CD8-positive, alpha-beta memory T cell (primary cell): ENCODE measurements around the gene MSH2. TPM values are rescaled to one million over a fixed set of nuclear protein-coding genes. Genes with fewer than 3 reads are reported as not detected.
A peak's percentile ranks its signal among the peaks of the same experiment; 100 is the strongest.
"Not testable (repeated sequence)": the region's sequence is repeated elsewhere in the genome, so short reads cannot be mapped to it uniquely, and the experiment has no call there.

Experiments
- CTCF ChIA-PET: fragments of 350-600 bp; sonication (Branson Sonifier 250); formaldehyde crosslinking; loops from one replicate; lab custom pipeline; 2021; ENCODE audit warnings: antibody characterized with exemption; lab: Charles Lee
- POLR2A ChIA-PET: fragments of 350-600 bp; sonication (Branson Sonifier 250); formaldehyde crosslinking; loops from one replicate; lab custom pipeline; 2021; ENCODE audit warnings: antibody characterized with exemption; lab: Charles Lee
- DNase-seq, 5 donors: peaks; one replicate each; pipeline versions ENCODE4 v3.0.0 to v3.0.0-alpha.2; 2020 to 2022; ENCODE audit warnings: mixed read lengths in 1 of 5
- H3K27ac ChIP-seq: one replicate; pipeline ENCODE4 v1.7.0; 2013; ENCODE audit warnings: low read depth, mild to moderate bottlenecking, low read length, moderate library complexity
- H3K27me3 ChIP-seq: 2 replicates; pipeline ENCODE4 v1.7.0; 2013; ENCODE audit warnings: low read length, mild to moderate bottlenecking; ENCODE audit not compliant: insufficient read depth, poor library complexity, severe bottlenecking
- H3K36me3 ChIP-seq: 2 replicates; pipeline ENCODE4 v1.7.0; 2013; ENCODE audit warnings: mild to moderate bottlenecking, low read length, moderate library complexity; ENCODE audit not compliant: insufficient read depth
- H3K4me1 ChIP-seq: 2 replicates; pipeline ENCODE4 v1.7.0; 2013; ENCODE audit warnings: mild to moderate bottlenecking, low read length, moderate library complexity; ENCODE audit not compliant: insufficient read depth
- H3K4me3 ChIP-seq: 2 replicates; pipeline ENCODE4 v1.7.0; 2013; ENCODE audit warnings: mild to moderate bottlenecking, low read length
- H3K9me3 ChIP-seq: 2 replicates; pipeline ENCODE4 v1.7.0; 2013; ENCODE audit warnings: mild to moderate bottlenecking, low read length
- H3K27ac Mint-ChIP-seq, 8 donors: one replicate each; pipeline ENCODE4 v1.8.0; 2020 to 2021; ENCODE audit warnings: mixed read lengths in 8 of 8, mild to moderate bottlenecking in 6 of 8, inconsistent platforms in 3 of 8, moderate library complexity in 3 of 8
- H3K27me3 Mint-ChIP-seq, 2 donors: one replicate each; pipeline ENCODE4 v1.8.0; 2020 to 2021; ENCODE audit warnings: mixed read lengths in 2 of 2, mild to moderate bottlenecking in 1 of 2, moderate library complexity in 1 of 2
- H3K36me3 Mint-ChIP-seq, 3 donors: one replicate each; pipeline ENCODE4 v1.8.0; 2020 to 2021; ENCODE audit warnings: mixed read lengths in 3 of 3, inconsistent platforms in 1 of 3, mild to moderate bottlenecking in 1 of 3
- H3K4me1 Mint-ChIP-seq, 3 donors: one replicate each; pipeline ENCODE4 v1.8.0; 2020 to 2021; ENCODE audit warnings: mixed read lengths in 3 of 3, inconsistent platforms in 1 of 3, mild to moderate bottlenecking in 1 of 3
- H3K4me3 Mint-ChIP-seq, 7 donors: one replicate each; pipeline ENCODE4 v1.8.0; 2020 to 2021; ENCODE audit warnings: mixed read lengths in 7 of 7, mild to moderate bottlenecking in 6 of 7, moderate library complexity in 4 of 7, inconsistent platforms in 2 of 7
- H3K9me3 Mint-ChIP-seq, 5 donors: one replicate each; pipeline ENCODE4 v1.8.0; 2020 to 2022; ENCODE audit warnings: mixed read lengths in 5 of 5, mild to moderate bottlenecking in 3 of 5, moderate library complexity in 2 of 5, inconsistent platforms in 1 of 5
- polyA plus RNA-seq: library from polyadenylated mRNA; unstranded; fragments of 300-500 nt; fragmentation: Illumina TruSeq; gene quantifications from one replicate; pipeline ENCODE4 v1.2.3, GENCODE V29; 2021
- total RNA-seq, 2 experiments: library from RNA; stranded (reverse); gene quantifications; one replicate each; pipeline ENCODE4 v1.2.3, GENCODE V29; 2021

MSH2 gene
- total and polyA plus RNA-seq, 3 experiments from 2014 or later, result 25.4 to 60.6 (median 58.5) TPM

GRCh38 chr2:47433445-47433844, 30.5 kb downstream of the MSH2 start:
- H3K9me3 Mint-ChIP-seq, CTCF ChIA-PET, H3K4me3 ChIP-seq, POLR2A ChIA-PET, H3K27me3 Mint-ChIP-seq, H3K4me3 Mint-ChIP-seq, H3K4me1 Mint-ChIP-seq, H3K27ac ChIP-seq, H3K9me3 ChIP-seq, H3K27me3 ChIP-seq, H3K27ac Mint-ChIP-seq, H3K4me1 ChIP-seq, DNase-seq: not testable (repeated sequence)
- peaks cover 10 to 50% (median 17%) of the 10 kb centered on the region in 3 donors for H3K36me3 Mint-ChIP-seq
- H3K36me3 ChIP-seq, result peaks cover 12% of the 10 kb centered on the region

- Mint-ChIP-seq H3K4me3 (no peak overlapping the region), H3K27me3 (no peaks in the 10 kb centered on the region), H3K36me3 (peaks cover 7 to 38% (median 9%) of the 10 kb centered on the region in 3 donors), H3K4me1 (no peaks in the 10 kb centered on the region), H3K9me3 (no peaks in the 10 kb centered on the region), H3K27ac (no peak overlapping the region)
- ChIA-PET POLR2A (no interaction called here), CTCF (interaction anchor here (1.1 kb wide), 1 partner anchor 85 kb away, joined by 3 read pairs; no protein-coding TSS in a partner anchor)
- DNase-seq, result no peak
- H3K4me3 ChIP-seq, result no peak overlapping the region
- no peaks in the 10 kb centered on the region for H3K4me1 ChIP-seq
- no peaks in the 10 kb centered on the region for H3K36me3 ChIP-seq
- H3K27ac ChIP-seq, result no peak overlapping the region
- H3K9me3 ChIP-seq, result no peaks in the 10 kb centered on the region
- no peaks in the 10 kb centered on the region for H3K27me3 ChIP-seq
These were observed 34.3 kb downstream of the MSH2 start for GRCh38 chr2:47437287-47437686.

GRCh38 chr2:47438106-47438505, 35.1 kb downstream of the MSH2 start:
- H3K4me1 Mint-ChIP-seq, result peaks cover under 1 to 6% (median under 1%) of the 10 kb centered on the region in 3 donors
- Histone ChIP-seq H3K27me3 (no peaks in the 10 kb centered on the region), H3K9me3 (no peaks in the 10 kb centered on the region), H3K4me3 (no peak overlapping the region), H3K4me1 (no peaks in the 10 kb centered on the region), H3K36me3 (no peaks in the 10 kb centered on the region), H3K27ac (no peak overlapping the region)
- H3K27ac Mint-ChIP-seq, result peak overlapping the region in 1 of 8 donors; percentile 10
- H3K36me3 Mint-ChIP-seq, result peaks cover 6 to 40% (median 8%) of the 10 kb centered on the region in 3 donors
- POLR2A ChIA-PET, result no interaction called here
- no peaks in the 10 kb centered on the region for H3K27me3 Mint-ChIP-seq
- H3K4me3 Mint-ChIP-seq, result no peak overlapping the region
- no peaks in the 10 kb centered on the region for H3K9me3 Mint-ChIP-seq
- CTCF ChIA-PET, result interaction anchor here (1.1 kb wide), 1 partner anchor 84 kb away, joined by 3 read pairs; no protein-coding TSS in a partner anchor
- DNase-seq, result no peak

GRCh38 chr2:47438783-47439182, 35.8 kb downstream of the MSH2 start:
- DNase-seq, result no peak
- Mint-ChIP-seq H3K27ac (no peak overlapping the region), H3K9me3 (no peaks in the 10 kb centered on the region), H3K4me3 (no peak overlapping the region), H3K27me3 (no peaks in the 10 kb centered on the region), H3K36me3 (peaks cover 6 to 47% (median 8%) of the 10 kb centered on the region in 3 donors), H3K4me1 (peaks cover 2 to 9% (median 6%) of the 10 kb centered on the region in 3 donors)
- ChIA-PET POLR2A (no interaction called here), CTCF (no interaction called here)
- Histone ChIP-seq H3K36me3 (no peaks in the 10 kb centered on the region), H3K4me1 (no peaks in the 10 kb centered on the region), H3K27me3 (no peaks in the 10 kb centered on the region), H3K4me3 (no peak overlapping the region), H3K9me3 (no peaks in the 10 kb centered on the region), H3K27ac (no peak overlapping the region)

GRCh38 chr2:47451790-47452189, 48.8 kb downstream of the MSH2 start:
- Histone ChIP-seq H3K4me1 (no peaks in the 10 kb centered on the region), H3K27me3 (no peaks in the 10 kb centered on the region), H3K36me3 (no peaks in the 10 kb centered on the region), H3K27ac (no peak overlapping the region), H3K9me3 (no peaks in the 10 kb centered on the region), H3K4me3 (no peak overlapping the region)
- Mint-ChIP-seq H3K4me1 (no peaks in the 10 kb centered on the region), H3K27me3 (no peaks in the 10 kb centered on the region), H3K27ac (no peak overlapping the region), H3K36me3 (peaks cover 13 to 57% (median 24%) of the 10 kb centered on the region in 3 donors), H3K9me3 (no peaks in the 10 kb centered on the region), H3K4me3 (no peak overlapping the region)
- POLR2A ChIA-PET, result no interaction called here
- CTCF ChIA-PET, result no interaction called here
- no peak for DNase-seq

- H3K4me1 Mint-ChIP-seq, result peaks cover 3 to 4% (median 3%) of the 10 kb centered on the region in 3 donors
- peaks cover under 1% of the 10 kb centered on the region for H3K4me1 ChIP-seq
- H3K27me3 ChIP-seq, result no peaks in the 10 kb centered on the region
- POLR2A ChIA-PET, result no interaction called here
- no peaks in the 10 kb centered on the region for H3K36me3 ChIP-seq
- H3K9me3 ChIP-seq, result no peaks in the 10 kb centered on the region
- H3K4me3 ChIP-seq, result no peak overlapping the region
- H3K9me3 Mint-ChIP-seq, result no peaks in the 10 kb centered on the region
- H3K27ac Mint-ChIP-seq, result peak overlapping the region in 1 of 8 donors; percentile 34
- H3K4me3 Mint-ChIP-seq, result no peak overlapping the region
- CTCF ChIA-PET, result no interaction called here
- no peaks in the 10 kb centered on the region for H3K27me3 Mint-ChIP-seq
- no peak for DNase-seq
- peaks cover 13 to 59% (median 24%) of the 10 kb centered on the region in 3 donors for H3K36me3 Mint-ChIP-seq
- no peak overlapping the region for H3K27ac ChIP-seq
These were observed 49.8 kb downstream of the MSH2 start for GRCh38 chr2:47452761-47453160.

GRCh38 chr2:47454818-47455217, 51.9 kb downstream of the MSH2 start:
- H3K27me3 Mint-ChIP-seq, H3K27me3 ChIP-seq, H3K27ac Mint-ChIP-seq, H3K4me3 ChIP-seq, DNase-seq, H3K9me3 ChIP-seq, H3K36me3 ChIP-seq, CTCF ChIA-PET, POLR2A ChIA-PET, H3K9me3 Mint-ChIP-seq, H3K4me1 ChIP-seq, H3K4me3 Mint-ChIP-seq, H3K27ac ChIP-seq: not testable (repeated sequence)
- peaks cover 13 to 46% (median 21%) of the 10 kb centered on the region in 3 donors for H3K36me3 Mint-ChIP-seq
- peaks cover 12 to 20% (median 14%) of the 10 kb centered on the region in 3 donors for H3K4me1 Mint-ChIP-seq

- POLR2A ChIA-PET, result no interaction called here
- H3K36me3 ChIP-seq, result no peaks in the 10 kb centered on the region
These were observed 52.5 kb downstream of the MSH2 start for GRCh38 chr2:47455411-47455810.

More at GRCh38 chr2:47455411-47455810, 52.5 kb downstream of the MSH2 start:
- H3K4me3 ChIP-seq, result no peak overlapping the region
- Mint-ChIP-seq H3K27ac (no peak overlapping the region), H3K27me3 (no peaks in the 10 kb centered on the region), H3K36me3 (peaks cover 13 to 49% (median 24%) of the 10 kb centered on the region in 3 donors), H3K4me3 (no peak overlapping the region), H3K4me1 (peaks cover 12 to 22% (median 15%) of the 10 kb centered on the region in 3 donors), H3K9me3 (no peaks in the 10 kb centered on the region)
- no peak overlapping the region for H3K27ac ChIP-seq
- CTCF ChIA-PET, result no interaction called here
- H3K9me3 ChIP-seq, result no peaks in the 10 kb centered on the region
- no peaks in the 10 kb centered on the region for H3K27me3 ChIP-seq
- H3K4me1 ChIP-seq, result peaks cover 4% of the 10 kb centered on the region
- no peak for DNase-seq
